ENCODE results near the gene SMIM26.

GRCh38 chr20:18529041-18529440 lies 38.2 kb upstream of the SMIM26 start:
- TF ChIP-seq CTCF (IDR thresholded peaks at IDR 0.05) (no peak), POLR2A (IDR thresholded peaks at IDR 0.05) (no peak), POLR2AphosphoS5 (IDR thresholded peaks at IDR 0.05) (no peak), EP300 (IDR thresholded peaks at IDR 0.05) (no peak)
